Neural cell (in vitro differentiated cells): ENCODE measurements around the gene ANKRD55. TPM values are rescaled to one million over a fixed set of nuclear protein-coding genes. Genes with fewer than 3 reads are reported as not detected.

Experiments
- H2AFZ ChIP-seq: fragments of 200-600, 300-800 bp; sonication (generic), shearing (Covaris generic); 2 replicates; pipeline ENCODE4 v1.6.0; 2014; ENCODE audit warnings: low read depth, mild to moderate bottlenecking, antibody characterized with exemption, low read length, moderate library complexity
- H3F3A ChIP-seq: fragments of 200-600 bp; shearing (Covaris generic); 2 replicates; pipeline ENCODE4 v1.6.1; 2016; ENCODE audit warnings: mild to moderate bottlenecking, moderate library complexity, mixed read lengths, antibody characterized with exemption, low read length; ENCODE audit not compliant: insufficient read depth, poor library complexity, severe bottlenecking
- H3K27ac ChIP-seq: fragments of 200-600, 300-800 bp; sonication (generic), shearing (Covaris generic); 2 replicates; pipeline ENCODE4 v1.5.1; 2014; ENCODE audit warnings: mild to moderate bottlenecking, low read length, moderate library complexity
- H3K27me3 ChIP-seq: fragments of 300-800, 200-600 bp; sonication (generic), shearing (Covaris generic); 2 replicates; pipeline ENCODE4 v1.6.0; 2014; ENCODE audit warnings: mild to moderate bottlenecking, low read depth, low read length, moderate library complexity; ENCODE audit not compliant: insufficient read depth
- H3K36me3 ChIP-seq: fragments of 300-800, 200-600 bp; sonication (generic), shearing (Covaris generic); 2 replicates; pipeline ENCODE4 v1.5.1; 2014; ENCODE audit warnings: mild to moderate bottlenecking, antibody characterized with exemption, low read length, moderate library complexity; ENCODE audit not compliant: insufficient read depth
- H3K4me2 ChIP-seq: fragments of 300-800, 200-600 bp; sonication (generic), shearing (Covaris generic); 2 replicates; pipeline ENCODE4 v1.6.0; 2014; ENCODE audit warnings: mild to moderate bottlenecking, low read length
- H3K4me3 ChIP-seq: fragments of 300-800, 200-600 bp; sonication (generic), shearing (Covaris generic); 2 replicates; pipeline ENCODE4 v1.5.1; 2014; ENCODE audit warnings: mild to moderate bottlenecking, low read length, moderate library complexity
- H3K79me2 ChIP-seq: fragments of 200-600 bp; shearing (Covaris generic); replicated peaks from 2 replicates; pipeline ENCODE4 v1.6.0; 2014; ENCODE audit warnings: mild to moderate bottlenecking, low read length, moderate library complexity; ENCODE audit not compliant: insufficient read depth
- H3K9ac ChIP-seq: fragments of 300-800, 200-600 bp; sonication (generic), shearing (Covaris generic); 2 replicates; pipeline ENCODE4 v1.6.1; 2016; ENCODE audit warnings: mild to moderate bottlenecking, low read length, mixed read lengths
- H3K9me2 ChIP-seq: fragments of 200-600 bp; shearing (Covaris generic); 2 replicates; pipeline ENCODE4 v1.6.1; 2016; ENCODE audit warnings: mild to moderate bottlenecking, low read length, mixed read lengths; ENCODE audit not compliant: insufficient read depth
- H3K9me3 ChIP-seq: fragments of 200-600, 300-800 bp; sonication (generic), shearing (Covaris generic); 2 replicates; pipeline ENCODE4 v1.6.1; 2016; ENCODE audit warnings: mild to moderate bottlenecking, mixed run types, low read length, moderate library complexity, mixed read lengths
- H4K20me1 ChIP-seq: fragments of 200-600 bp; shearing (Covaris generic); 2 replicates; pipeline ENCODE4 v1.6.1; 2016; ENCODE audit warnings: mild to moderate bottlenecking, mixed run types; ENCODE audit not compliant: insufficient read depth
- EP300 ChIP-seq: fragments of 450-650 bp; conservative IDR thresholded peaks from 2 replicates; pipeline ENCODE4 v1.6.1; 2014; ENCODE audit warnings: antibody characterized with exemption, mild to moderate bottlenecking, moderate library complexity; ENCODE audit not compliant: poor library complexity, severe bottlenecking
- EZH2 ChIP-seq: fragments of 200-600, 300-800 bp; shearing (Covaris generic), sonication (generic); IDR thresholded peaks from 2 replicates; pipeline ENCODE4 v1.6.1; 2014; ENCODE audit warnings: antibody characterized with exemption, low read length, borderline replicate concordance, mild to moderate bottlenecking; ENCODE audit not compliant: insufficient read depth, poor library complexity, severe bottlenecking
- MXI1 ChIP-seq: fragments of 450-650 bp; conservative IDR thresholded peaks from 2 replicates; pipeline ENCODE4 v1.6.1; 2014; ENCODE audit warnings: antibody characterized with exemption, mild to moderate bottlenecking; ENCODE audit not compliant: poor library complexity, severe bottlenecking
- POLR2AphosphoS5 ChIP-seq: IDR thresholded peaks from 2 replicates; pipeline ENCODE4 v1.6.1; 2012
- RAD21 ChIP-seq: fragments of 450-650 bp; conservative IDR thresholded peaks from 2 replicates; pipeline ENCODE4 v1.6.1; 2014; ENCODE audit warnings: antibody characterized with exemption, mild to moderate bottlenecking, moderate library complexity
- SMC3 ChIP-seq: fragments of 450-650 bp; conservative IDR thresholded peaks from 2 replicates; pipeline ENCODE4 v1.6.1; 2014; ENCODE audit warnings: antibody characterized with exemption, mild to moderate bottlenecking, moderate library complexity; ENCODE audit not compliant: poor library complexity
- TAF1 ChIP-seq: IDR thresholded peaks from 2 replicates; pipeline ENCODE4 v1.6.1; 2012; ENCODE audit warnings: low read depth
- polyA plus RNA-seq: library from polyadenylated mRNA; depleted of rRNA; stranded (reverse); fragments of >200 nt; gene quantifications from 2 replicates; pipeline ENCODE4 v1.2.3, GENCODE V29; 2014
- TF ChIP-seq, protein P1 (sequence below): fragments of 450-650 bp; IDR thresholded peaks from 2 replicates; pipeline ENCODE4 v1.5.1; 2014; ENCODE audit warnings: antibody characterized with exemption, mild to moderate bottlenecking, moderate library complexity; ENCODE audit not compliant: poor library complexity, severe bottlenecking
- TF ChIP-seq, protein P2 (sequence below): IDR thresholded peaks from 2 replicates; pipeline ENCODE4 v1.6.1; 2012; ENCODE audit warnings: borderline replicate concordance

ANKRD55 gene
- polyA plus RNA-seq, 1 donor from 2014 or later = 49.8 TPM

- no peaks in the 10 kb centered on the region for H3K9me3 ChIP-seq
- H2AFZ ChIP-seq = no peak overlapping the region
- H3K36me3 ChIP-seq = no peaks in the 10 kb centered on the region
- H3K27ac ChIP-seq = no peak overlapping the region
- TF ChIP-seq, protein P1, sequence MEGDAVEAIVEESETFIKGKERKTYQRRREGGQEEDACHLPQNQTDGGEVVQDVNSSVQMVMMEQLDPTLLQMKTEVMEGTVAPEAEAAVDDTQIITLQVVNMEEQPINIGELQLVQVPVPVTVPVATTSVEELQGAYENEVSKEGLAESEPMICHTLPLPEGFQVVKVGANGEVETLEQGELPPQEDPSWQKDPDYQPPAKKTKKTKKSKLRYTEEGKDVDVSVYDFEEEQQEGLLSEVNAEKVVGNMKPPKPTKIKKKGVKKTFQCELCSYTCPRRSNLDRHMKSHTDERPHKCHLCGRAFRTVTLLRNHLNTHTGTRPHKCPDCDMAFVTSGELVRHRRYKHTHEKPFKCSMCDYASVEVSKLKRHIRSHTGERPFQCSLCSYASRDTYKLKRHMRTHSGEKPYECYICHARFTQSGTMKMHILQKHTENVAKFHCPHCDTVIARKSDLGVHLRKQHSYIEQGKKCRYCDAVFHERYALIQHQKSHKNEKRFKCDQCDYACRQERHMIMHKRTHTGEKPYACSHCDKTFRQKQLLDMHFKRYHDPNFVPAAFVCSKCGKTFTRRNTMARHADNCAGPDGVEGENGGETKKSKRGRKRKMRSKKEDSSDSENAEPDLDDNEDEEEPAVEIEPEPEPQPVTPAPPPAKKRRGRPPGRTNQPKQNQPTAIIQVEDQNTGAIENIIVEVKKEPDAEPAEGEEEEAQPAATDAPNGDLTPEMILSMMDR = peak; percentile 68
- TF ChIP-seq EZH2 = no peak
- TF ChIP-seq RAD21 = peak; percentile 83
- no peak for TF ChIP-seq TAF1
- no peak for TF ChIP-seq POLR2AphosphoS5
- TF ChIP-seq, protein P2, sequence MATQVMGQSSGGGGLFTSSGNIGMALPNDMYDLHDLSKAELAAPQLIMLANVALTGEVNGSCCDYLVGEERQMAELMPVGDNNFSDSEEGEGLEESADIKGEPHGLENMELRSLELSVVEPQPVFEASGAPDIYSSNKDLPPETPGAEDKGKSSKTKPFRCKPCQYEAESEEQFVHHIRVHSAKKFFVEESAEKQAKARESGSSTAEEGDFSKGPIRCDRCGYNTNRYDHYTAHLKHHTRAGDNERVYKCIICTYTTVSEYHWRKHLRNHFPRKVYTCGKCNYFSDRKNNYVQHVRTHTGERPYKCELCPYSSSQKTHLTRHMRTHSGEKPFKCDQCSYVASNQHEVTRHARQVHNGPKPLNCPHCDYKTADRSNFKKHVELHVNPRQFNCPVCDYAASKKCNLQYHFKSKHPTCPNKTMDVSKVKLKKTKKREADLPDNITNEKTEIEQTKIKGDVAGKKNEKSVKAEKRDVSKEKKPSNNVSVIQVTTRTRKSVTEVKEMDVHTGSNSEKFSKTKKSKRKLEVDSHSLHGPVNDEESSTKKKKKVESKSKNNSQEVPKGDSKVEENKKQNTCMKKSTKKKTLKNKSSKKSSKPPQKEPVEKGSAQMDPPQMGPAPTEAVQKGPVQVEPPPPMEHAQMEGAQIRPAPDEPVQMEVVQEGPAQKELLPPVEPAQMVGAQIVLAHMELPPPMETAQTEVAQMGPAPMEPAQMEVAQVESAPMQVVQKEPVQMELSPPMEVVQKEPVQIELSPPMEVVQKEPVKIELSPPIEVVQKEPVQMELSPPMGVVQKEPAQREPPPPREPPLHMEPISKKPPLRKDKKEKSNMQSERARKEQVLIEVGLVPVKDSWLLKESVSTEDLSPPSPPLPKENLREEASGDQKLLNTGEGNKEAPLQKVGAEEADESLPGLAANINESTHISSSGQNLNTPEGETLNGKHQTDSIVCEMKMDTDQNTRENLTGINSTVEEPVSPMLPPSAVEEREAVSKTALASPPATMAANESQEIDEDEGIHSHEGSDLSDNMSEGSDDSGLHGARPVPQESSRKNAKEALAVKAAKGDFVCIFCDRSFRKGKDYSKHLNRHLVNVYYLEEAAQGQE = no peak
- no peak for TF ChIP-seq EP300
- no peak for TF ChIP-seq MXI1
- peak; percentile 82 for TF ChIP-seq SMC3
- H3F3A ChIP-seq = no peaks in the 10 kb centered on the region
- no peaks in the 10 kb centered on the region for H3K27me3 ChIP-seq
- no peaks in the 10 kb centered on the region for H4K20me1 ChIP-seq
- no peak overlapping the region for H3K4me2 ChIP-seq
- H3K79me2 ChIP-seq = no peaks in the 10 kb centered on the region
- no peak overlapping the region for H3K9ac ChIP-seq
- no peaks in the 10 kb centered on the region for H3K9me2 ChIP-seq
- no peak overlapping the region for H3K4me3 ChIP-seq
These were observed 32.0 kb downstream of the ANKRD55 start for GRCh38 chr5:56200971-56201666.

DNA sequence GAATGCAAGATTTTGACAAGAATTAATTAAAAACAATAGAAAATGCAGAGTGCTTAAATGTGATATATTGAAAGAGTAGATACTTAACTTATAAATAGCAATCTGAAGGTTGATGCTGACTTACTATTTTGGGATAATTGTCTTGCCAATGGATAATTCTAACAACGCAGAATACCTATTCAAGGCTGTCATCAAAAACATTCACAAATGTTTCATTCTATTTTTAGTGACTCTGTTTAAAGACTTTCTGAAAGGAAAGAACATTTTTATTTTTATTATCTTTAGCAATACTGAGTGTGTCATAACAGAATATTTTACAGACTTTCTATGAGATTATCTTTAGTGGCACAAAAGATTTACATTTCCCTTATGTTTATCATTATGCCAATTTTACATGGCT, 38.1 kb downstream of the ANKRD55 start:
- Histone ChIP-seq H3K4me3 (no peak overlapping the region), H3K9me3 (peaks cover 5% of the 10 kb centered on the region), H4K20me1 (no peaks in the 10 kb centered on the region), H3K9me2 (no peaks in the 10 kb centered on the region), H3K27ac (no peak overlapping the region), H2AFZ (no peak overlapping the region), H3F3A (no peaks in the 10 kb centered on the region), H3K4me2 (no peak overlapping the region), H3K9ac (no peak overlapping the region), H3K36me3 (no peaks in the 10 kb centered on the region), H3K27me3 (no peaks in the 10 kb centered on the region), H3K79me2 (no peaks in the 10 kb centered on the region)
- no peak for TF ChIP-seq TAF1
- no peak for TF ChIP-seq EP300
- TF ChIP-seq POLR2AphosphoS5 = no peak
- TF ChIP-seq, protein P2 = no peak
- TF ChIP-seq MXI1 = no peak
- TF ChIP-seq SMC3 = no peak
- TF ChIP-seq EZH2 = no peak
- TF ChIP-seq, protein P1 = no peak
- TF ChIP-seq RAD21 = no peak
